B cell (primary cell): Measurements from ENCODE around the gene STAMBPL1. TPM values are rescaled to one million over a fixed set of nuclear protein-coding genes. Genes with fewer than 3 reads are reported as not detected.

ENCODE experiments used
- ATAC-seq: fragments of 200-7000 bp; cut with Tn5 transposase; one replicate; pipeline ENCODE4 v1.10.0; 2021; ENCODE audit warnings: low read depth, mild to moderate bottlenecking, moderate number of reproducible peaks, moderate library complexity
- CTCF ChIA-PET: fragments of 350-600 bp; sonication (Branson Sonifier 250); formaldehyde crosslinking; loops from one replicate; lab custom pipeline; 2021; ENCODE audit warnings: antibody characterized with exemption, inconsistent platforms; lab: Charles Lee
- POLR2A ChIA-PET: fragments of 350-600 bp; sonication (Branson Sonifier 250); formaldehyde crosslinking; loops from one replicate; lab custom pipeline; 2021; ENCODE audit warnings: antibody characterized with exemption; lab: Charles Lee
- DNase-seq: peaks from one replicate; pipeline ENCODE4 v3.0.0; 2013
- H2AFZ ChIP-seq: 2 replicates; pipeline ENCODE4 v1.6.1; 2012; ENCODE audit warnings: mild to moderate bottlenecking, low read depth, low read length; ENCODE audit not compliant: insufficient read depth, poor library complexity, severe bottlenecking
- H3K27ac ChIP-seq, 2 donors: 1 replicate in 1 of 2; 2 replicates in 1 of 2; pipeline ENCODE4 v1.5.1; 2012 to 2013; ENCODE audit warnings: low read length in 2 of 2, mild to moderate bottlenecking in 2 of 2, moderate library complexity in 1 of 2
- H3K27me3 ChIP-seq, 4 experiments: fragments of 200-600 bp in 1 of 4; sonication (generic) in 1 of 4; replicated peaks in 1 of 4; 1 replicate in 2 of 4; 2 replicates in 2 of 4; pipeline versions ENCODE4 v1.6.1 to v1.7.0; 2013 to 2016; ENCODE audit warnings: low read length in 3 of 4, mild to moderate bottlenecking in 2 of 4, mixed read lengths in 1 of 4, moderate library complexity in 1 of 4; ENCODE audit not compliant: insufficient read depth in 4 of 4, control insufficient read depth in 3 of 4; ENCODE audit errors: control extremely low read depth in 1 of 4
- H3K36me3 ChIP-seq, 2 experiments: replicated peaks in 1 of 2; 1 replicate in 1 of 2; 2 replicates in 1 of 2; pipeline versions ENCODE4 v1.6.1 to v1.7.1; 2013; ENCODE audit warnings: low read length in 1 of 2; ENCODE audit not compliant: insufficient read depth in 2 of 2, control insufficient read depth in 1 of 2; ENCODE audit errors: control extremely low read depth in 1 of 2, extremely low read depth in 1 of 2
- H3K4me1 ChIP-seq, 2 donors: fragments of 200-600 bp in 1 of 2; sonication (generic) in 1 of 2; 1 replicate in 1 of 2; 2 replicates in 1 of 2; pipeline versions ENCODE4 v1.5.1 to v1.6.1; 2013 to 2017; ENCODE audit warnings: low read length in 2 of 2; ENCODE audit not compliant: control insufficient read depth in 2 of 2, insufficient read depth in 2 of 2
- H3K4me2 ChIP-seq: replicated peaks from 2 replicates; pipeline ENCODE3; 2012; ENCODE audit warnings: mild to moderate bottlenecking, low read depth, low read length; ENCODE audit not compliant: poor library complexity, severe bottlenecking
- H3K4me3 ChIP-seq, 5 experiments: fragments of 200-600 bp in 1 of 5; sonication (generic) in 1 of 5; 1 replicate in 3 of 5; 2 replicates in 2 of 5; pipeline versions ENCODE4 v1.5.1 to v1.7.0; 2011 to 2016; ENCODE audit warnings: low read length in 4 of 5, mild to moderate bottlenecking in 4 of 5, low read depth in 2 of 5, control low read depth in 1 of 5, moderate library complexity in 1 of 5; ENCODE audit not compliant: insufficient read depth in 1 of 5; ENCODE audit errors: control extremely low read depth in 1 of 5, extremely low read depth in 1 of 5
- H3K79me2 ChIP-seq: fragments of 200-600 bp; sonication (generic); one replicate; pipeline ENCODE4 v1.6.0; 2016; ENCODE audit warnings: low read length; ENCODE audit not compliant: control insufficient read depth, insufficient read depth
- H3K9ac ChIP-seq: fragments of 200-600 bp; sonication (generic); 2 replicates; pipeline ENCODE4 v1.6.1; 2017; ENCODE audit warnings: mild to moderate bottlenecking, low read length, moderate library complexity
- H3K9me3 ChIP-seq, 3 donors: one replicate each; pipeline versions ENCODE4 v1.6.1 to v1.7.1; 2013; ENCODE audit warnings: low read length in 2 of 3; ENCODE audit not compliant: control insufficient read depth in 2 of 3, insufficient read depth in 1 of 3; ENCODE audit errors: control extremely low read depth in 1 of 3
- H4K20me1 ChIP-seq: 2 replicates; pipeline ENCODE4 v1.6.0; 2012; ENCODE audit warnings: mild to moderate bottlenecking, low read length; ENCODE audit not compliant: insufficient read depth, control insufficient read depth, poor library complexity, severe bottlenecking
- H3K27ac Mint-ChIP-seq: one replicate; pipeline ENCODE4 v1.8.0; 2021; ENCODE audit warnings: mixed read lengths
- H3K27me3 Mint-ChIP-seq: one replicate; pipeline ENCODE4 v1.8.0; 2021; ENCODE audit warnings: mixed read lengths
- H3K4me1 Mint-ChIP-seq: one replicate; pipeline ENCODE4 v1.8.0; 2021; ENCODE audit warnings: mixed read lengths
- H3K4me3 Mint-ChIP-seq: one replicate; pipeline ENCODE4 v1.8.0; 2021; ENCODE audit warnings: mixed read lengths
- H3K9me3 Mint-ChIP-seq: one replicate; pipeline ENCODE4 v1.8.0; 2022; ENCODE audit warnings: mixed read lengths; ENCODE audit not compliant: insufficient read depth
- CTCF ChIP-seq: fragments of 200-600 bp; IDR thresholded peaks from one replicate; pipeline ENCODE4 v1.8.0; 2022; ENCODE audit warnings: antibody characterized with exemption, mild to moderate bottlenecking
- EZH2 ChIP-seq: IDR thresholded peaks from 2 replicates; pipeline ENCODE4 v1.6.1; 2012; ENCODE audit warnings: borderline replicate concordance, low read depth, mild to moderate bottlenecking, moderate library complexity, low read length; ENCODE audit not compliant: insufficient read depth, poor library complexity, severe bottlenecking
- WGBS: methylation state at CpG from one replicate; pipeline ENCODE4 v1.1.5; 2013; ENCODE audit warnings: missing lambda C conversion rate; ENCODE audit not compliant: insufficient coverage; 5-methylcytosine and 5-hydroxymethylcytosine counted together
- intact Hi-C: fragments of 100-400 bp; cut with micrococcal nuclease; formaldehyde crosslinking; loops from one replicate; pipeline ENCODE4 v1.10.0; 2022
- polyA plus RNA-seq: library from polyadenylated mRNA; depleted of rRNA; stranded (reverse); fragments of >200 nt; gene quantifications from 2 replicates; pipeline ENCODE4 v1.2.3, GENCODE V29; 2012
- total RNA-seq, 2 donors: library from RNA; stranded (reverse); fragments of 120-200 nt in 1 of 2; gene quantifications; 1 replicate in 1 of 2; 2 replicates in 1 of 2; pipeline versions ENCODE4 v1.2.3 to v1.2.4, GENCODE V29; 2013 to 2022

STAMBPL1 gene
- total and polyA plus RNA-seq, 2 donors (not counting 1 experiment from before 2014, with no cell fraction given) = 50.3 to 64.2 TPM

- H3K9me3 Mint-ChIP-seq = no peaks in the 10 kb centered on the region
- CTCF ChIA-PET = no interaction called here
- Histone ChIP-seq H3K4me1 (no peaks in the 10 kb centered on the region), H3K79me2 (no peaks in the 10 kb centered on the region), H3K27ac (no peak overlapping the region), H3K9me3 (no peaks in the 10 kb centered on the region), H3K4me2 (no peak overlapping the region), H3K9ac (no peak overlapping the region), H4K20me1 (no peaks in the 10 kb centered on the region), H3K27me3 (no peaks in the 10 kb centered on the region), H3K36me3 (no peaks in the 10 kb centered on the region), H2AFZ (no peak overlapping the region), H3K4me3 (no peak overlapping the region)
- no peaks in the 10 kb centered on the region for H3K4me1 Mint-ChIP-seq
- H3K4me3 Mint-ChIP-seq = no peak overlapping the region
- TF ChIP-seq EZH2 (no peak), CTCF (no peak)
- POLR2A ChIA-PET = interaction anchor here (0.5 kb wide), 1 partner anchor 22 kb away, joined by 3 read pairs; no protein-coding TSS in a partner anchor
- intact Hi-C loops = no loop called here
- ATAC-seq = no peak
- no peaks in the 10 kb centered on the region for H3K27me3 Mint-ChIP-seq
- WGBS = 55% methylated on average over 2 of the region's 3 CpGs
- no peak for DNase-seq
- H3K27ac Mint-ChIP-seq = no peak overlapping the region
These were observed 84.9 kb downstream of the STAMBPL1 start for GRCh38 chr10:88964869-88965415.

GRCh38 chr10:88966797-88967196 is 86.8 kb downstream of the STAMBPL1 start:
- Mint-ChIP-seq H3K4me3 (no peak overlapping the region), H3K4me1 (no peaks in the 10 kb centered on the region), H3K27ac (no peak overlapping the region), H3K27me3 (no peaks in the 10 kb centered on the region), H3K9me3 (no peaks in the 10 kb centered on the region)
- Histone ChIP-seq H3K4me1 (no peaks in the 10 kb centered on the region), H3K9ac (no peak overlapping the region), H4K20me1 (no peaks in the 10 kb centered on the region), H3K4me2 (no peak overlapping the region), H3K9me3 (no peaks in the 10 kb centered on the region), H3K4me3 (no peak overlapping the region), H3K27ac (no peak overlapping the region), H3K36me3 (no peaks in the 10 kb centered on the region), H3K27me3 (no peaks in the 10 kb centered on the region), H3K79me2 (no peaks in the 10 kb centered on the region), H2AFZ (no peak overlapping the region)
- no peak for TF ChIP-seq EZH2
- TF ChIP-seq CTCF = no peak
- CTCF ChIA-PET = no interaction called here
- WGBS = no CpG with 5 or more reads among the region's 3 CpGs
- intact Hi-C loops = no loop called here
- POLR2A ChIA-PET = no interaction called here
- ATAC-seq (no peak), DNase-seq (no peak)
